ENCODE results near the gene USP7.

Gene USP7

DNA sequence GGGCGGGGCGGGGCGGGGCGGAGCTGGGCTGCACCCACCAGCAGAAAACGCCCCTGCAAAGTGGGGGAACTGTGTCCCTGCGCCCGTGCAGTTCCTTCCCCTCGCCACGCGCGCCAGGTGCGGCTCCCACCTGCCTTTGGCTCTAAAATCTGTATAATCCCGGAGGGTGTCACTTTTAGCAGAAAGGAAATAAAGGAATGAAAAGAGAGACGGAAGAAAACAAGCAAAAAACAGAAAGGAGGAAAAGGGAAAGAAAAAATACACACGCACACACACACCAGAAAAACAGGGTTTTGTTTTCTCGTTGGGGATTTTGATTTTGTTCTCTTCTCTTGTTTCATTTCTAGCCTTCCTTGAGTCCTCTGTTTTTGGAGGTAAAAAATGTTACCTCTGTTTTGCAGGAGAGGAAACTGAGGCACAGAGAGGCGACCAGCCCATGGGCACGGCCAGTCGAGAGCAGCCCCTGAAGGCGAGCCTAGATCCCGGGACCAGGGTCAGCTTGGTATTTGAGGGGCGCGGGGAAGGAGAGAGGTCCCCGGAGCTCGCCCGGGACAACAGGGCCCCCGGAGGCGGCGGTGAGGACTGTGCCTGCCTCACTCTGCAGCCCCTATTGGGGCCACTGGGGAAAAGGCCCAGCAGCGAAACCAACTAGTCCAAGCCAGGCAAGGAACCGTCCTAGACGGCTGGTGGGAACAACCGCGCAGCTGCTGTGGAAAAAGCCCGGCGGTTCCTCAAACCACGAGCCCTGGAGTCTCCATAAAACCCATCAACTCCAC lies 94.3 kb downstream of the USP7 start:
- no peak for DNase-seq (ENCODE audit: extremely low read depth, low read depth)
- H3K4me3 ChIP-seq (replicated peaks; ENCODE audit: low read depth, low read length), result peak overlapping the region; percentile 24
- TF ChIP-seq, protein P1, sequence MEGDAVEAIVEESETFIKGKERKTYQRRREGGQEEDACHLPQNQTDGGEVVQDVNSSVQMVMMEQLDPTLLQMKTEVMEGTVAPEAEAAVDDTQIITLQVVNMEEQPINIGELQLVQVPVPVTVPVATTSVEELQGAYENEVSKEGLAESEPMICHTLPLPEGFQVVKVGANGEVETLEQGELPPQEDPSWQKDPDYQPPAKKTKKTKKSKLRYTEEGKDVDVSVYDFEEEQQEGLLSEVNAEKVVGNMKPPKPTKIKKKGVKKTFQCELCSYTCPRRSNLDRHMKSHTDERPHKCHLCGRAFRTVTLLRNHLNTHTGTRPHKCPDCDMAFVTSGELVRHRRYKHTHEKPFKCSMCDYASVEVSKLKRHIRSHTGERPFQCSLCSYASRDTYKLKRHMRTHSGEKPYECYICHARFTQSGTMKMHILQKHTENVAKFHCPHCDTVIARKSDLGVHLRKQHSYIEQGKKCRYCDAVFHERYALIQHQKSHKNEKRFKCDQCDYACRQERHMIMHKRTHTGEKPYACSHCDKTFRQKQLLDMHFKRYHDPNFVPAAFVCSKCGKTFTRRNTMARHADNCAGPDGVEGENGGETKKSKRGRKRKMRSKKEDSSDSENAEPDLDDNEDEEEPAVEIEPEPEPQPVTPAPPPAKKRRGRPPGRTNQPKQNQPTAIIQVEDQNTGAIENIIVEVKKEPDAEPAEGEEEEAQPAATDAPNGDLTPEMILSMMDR (IDR thresholded peaks at IDR 0.05; ENCODE audit: low read depth, low read length, missing control alignments), result no peak

DNA sequence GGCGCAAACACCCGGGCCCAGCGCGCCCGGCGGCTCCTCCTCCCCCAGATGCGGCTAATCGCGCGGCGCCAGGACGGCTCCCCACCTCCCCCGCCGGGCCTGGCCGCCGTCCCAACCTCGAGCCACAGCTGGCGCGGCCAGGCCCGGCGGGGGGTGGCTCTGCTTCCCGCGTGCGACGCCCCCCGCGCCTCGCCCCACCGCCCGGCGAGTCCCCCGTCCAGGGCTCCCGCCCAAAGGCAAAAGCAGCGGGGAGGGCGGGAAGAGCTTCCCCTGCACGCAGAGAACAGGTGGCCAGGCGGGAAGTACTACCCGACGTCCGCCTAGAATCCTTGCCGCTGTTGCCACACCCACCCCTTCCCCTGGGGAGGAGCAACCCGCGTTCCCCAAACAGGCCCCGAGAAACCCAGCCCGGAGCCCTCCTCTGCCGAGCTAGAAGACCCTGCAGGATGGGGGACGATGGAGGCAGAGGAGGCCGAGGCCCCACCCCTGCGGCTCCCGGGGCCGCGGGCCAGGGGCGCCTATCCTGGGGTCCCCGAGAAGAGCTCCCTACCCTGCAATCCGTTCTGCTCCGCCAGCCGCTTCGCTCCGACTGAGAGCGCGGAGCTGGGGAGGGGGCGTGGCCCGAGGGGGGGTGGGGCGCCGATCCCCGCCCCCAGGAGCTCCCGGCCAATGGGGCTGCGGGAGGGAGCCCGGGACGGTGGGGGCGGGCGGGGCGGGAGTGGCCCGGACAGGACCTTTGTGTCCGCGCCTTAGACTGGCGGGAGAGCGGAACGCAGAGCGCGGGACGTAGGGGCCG lies 95.1 kb downstream of the USP7 start, which contains the start of gene CARHSP1:
TSS of gene CARHSP1 (minus strand) at position 591 of the 796 bp plus-strand sequence. CDS start 9,678 bp downstream, outside the sequence.
- DNase-seq (ENCODE audit: extremely low read depth, low read depth), result peak; percentile 78
- H3K4me3 ChIP-seq (replicated peaks; ENCODE audit: low read depth, low read length), result peak within 1 kb of the TSS; percentile 56
- TF ChIP-seq, protein P1 (IDR thresholded peaks at IDR 0.05; ENCODE audit: low read depth, low read length, missing control alignments), result no peak

DNA sequence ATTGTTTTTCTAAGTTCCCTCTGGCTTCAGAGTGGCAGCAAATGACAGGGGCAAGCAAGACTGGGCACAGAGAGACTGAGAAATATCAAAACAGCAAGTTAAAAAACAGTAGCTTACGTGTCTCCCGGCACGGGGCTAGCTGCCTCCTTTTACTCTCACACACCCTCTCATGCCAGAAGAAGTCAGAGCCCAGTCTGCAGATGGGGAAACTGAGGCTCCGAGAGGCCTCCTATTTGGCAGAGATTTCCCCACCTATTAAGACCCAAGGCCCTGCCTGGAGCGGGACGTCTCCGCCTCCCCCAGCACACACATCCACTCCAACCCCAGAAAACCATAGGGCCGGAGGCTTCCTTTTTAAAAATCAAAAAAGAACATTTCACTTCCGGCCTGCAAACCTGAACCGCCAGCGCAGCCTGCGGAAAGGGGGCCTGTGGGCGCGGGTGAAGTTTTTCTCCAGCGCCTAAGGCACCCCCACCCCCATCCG lies 95.7 kb downstream of the USP7 start:
- TF ChIP-seq, protein P1 (IDR thresholded peaks at IDR 0.05; ENCODE audit: low read depth, low read length, missing control alignments), result no peak

DNA sequence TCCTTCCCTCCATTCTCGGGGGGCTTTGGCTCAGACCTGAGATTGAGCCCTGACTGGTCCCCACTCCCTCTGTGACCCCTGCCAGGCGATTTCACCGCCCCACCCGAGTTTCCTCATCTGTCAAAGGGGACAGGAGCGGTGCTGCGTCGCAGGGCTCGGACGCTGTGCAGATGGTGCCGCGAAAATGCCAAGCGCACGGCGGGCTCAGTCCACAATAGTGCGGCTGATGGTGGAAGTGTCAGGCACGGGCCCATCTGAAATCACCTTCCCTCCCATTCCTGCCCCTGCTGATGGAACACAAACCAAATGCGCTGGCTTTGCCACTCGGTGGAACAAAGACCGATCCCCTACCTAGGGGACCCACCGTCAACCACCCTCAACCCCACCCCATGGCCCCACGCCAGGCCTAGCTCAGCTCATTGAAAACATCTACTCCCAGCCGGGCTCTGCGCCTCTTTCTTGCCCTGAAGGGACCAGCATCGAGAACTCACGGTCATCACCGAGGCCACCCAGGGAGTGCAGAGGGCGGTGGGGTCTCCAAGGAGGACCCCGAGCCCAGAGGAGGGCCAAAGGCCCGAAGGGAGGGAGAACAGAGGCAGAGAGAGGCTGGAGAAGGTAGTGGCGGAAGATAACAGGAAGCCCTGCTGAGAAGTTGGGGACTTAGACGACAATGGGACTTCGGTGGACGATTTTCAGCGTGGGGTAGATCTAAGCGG lies 96.3 kb downstream of the USP7 start:
- TF ChIP-seq, protein P1 (IDR thresholded peaks at IDR 0.05; ENCODE audit: low read depth, low read length, missing control alignments), result no peak
- DNase-seq (ENCODE audit: extremely low read depth, low read depth), result no peak
- H3K4me3 ChIP-seq (replicated peaks; ENCODE audit: low read depth, low read length), result peak overlapping the region; percentile 56

More for the DNA sequence above, 95.7 kb downstream of the USP7 start:
- DNase-seq (ENCODE audit: extremely low read depth, low read depth), result no peak
- peak overlapping the region; percentile 56 for H3K4me3 ChIP-seq (replicated peaks; ENCODE audit: low read depth, low read length)

DNA sequence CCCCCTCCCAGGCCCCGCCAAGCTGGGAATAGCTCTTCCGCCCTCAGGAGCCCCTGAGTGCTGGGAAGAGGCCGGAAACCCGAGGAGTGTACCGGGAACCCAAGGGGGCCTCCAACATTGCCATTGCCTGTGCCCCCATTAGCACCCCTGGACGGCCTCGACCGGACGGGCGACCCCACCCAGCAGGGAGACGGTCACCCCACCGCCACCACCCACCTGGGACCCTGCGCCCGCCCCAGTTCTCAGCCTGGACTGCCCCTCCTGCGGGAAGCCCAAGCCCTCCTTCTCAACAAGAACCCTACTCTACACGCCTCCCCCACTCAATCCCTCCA lies 96.9 kb downstream of the USP7 start:
- TF ChIP-seq, protein P1 (IDR thresholded peaks at IDR 0.05; ENCODE audit: low read depth, low read length, missing control alignments), result no peak
- H3K4me3 ChIP-seq (replicated peaks; ENCODE audit: low read depth, low read length), result peak overlapping the region; percentile 56
- no peak for DNase-seq (ENCODE audit: extremely low read depth, low read depth)

DNA sequence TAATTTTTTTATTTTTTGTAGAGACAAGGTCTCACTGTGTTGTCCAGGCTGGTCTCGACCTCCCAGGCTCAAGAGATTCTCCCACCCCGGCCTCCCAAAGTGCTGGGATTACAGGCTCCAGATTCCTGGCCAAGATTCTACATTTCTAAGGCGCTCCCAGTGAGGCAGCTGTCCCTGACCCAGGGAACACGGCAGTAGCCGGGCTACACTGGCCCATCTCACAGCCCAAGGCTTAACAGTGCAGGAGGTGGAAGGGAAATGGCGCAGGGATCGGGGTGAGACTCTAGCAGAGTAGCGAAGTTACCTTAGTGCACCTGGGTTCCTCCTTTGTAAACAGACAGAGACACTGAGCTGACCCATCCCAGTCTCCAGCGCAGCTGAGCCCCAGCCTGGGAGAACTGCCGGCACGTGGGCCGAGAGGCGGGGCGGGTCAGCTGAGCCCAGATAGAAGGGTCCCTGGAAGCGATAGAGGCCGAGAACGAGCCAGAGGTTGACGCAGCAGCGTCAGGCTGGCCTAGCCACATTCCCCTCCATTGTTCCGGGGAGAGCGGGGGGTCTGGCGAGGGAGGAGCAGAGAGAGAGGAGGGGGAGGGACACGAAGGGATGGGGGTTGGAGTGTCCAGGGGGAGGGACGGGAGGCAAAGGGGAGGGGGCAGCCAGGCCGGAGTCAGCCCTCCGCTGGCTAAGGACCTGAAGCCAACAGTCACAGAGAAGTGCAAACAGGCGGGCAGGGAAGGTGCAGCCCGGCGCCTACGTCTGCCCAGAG lies 97.4 kb downstream of the USP7 start:
- DNase-seq (ENCODE audit: extremely low read depth, low read depth), result no peak
- TF ChIP-seq, protein P1 (IDR thresholded peaks at IDR 0.05; ENCODE audit: low read depth, low read length, missing control alignments), result no peak
- H3K4me3 ChIP-seq (replicated peaks; ENCODE audit: low read depth, low read length), result peak overlapping the region; percentile 56
